A172 (cell line): ENCODE results near the gene RNF115. TPM values are rescaled to one million over a fixed set of nuclear protein-coding genes. Genes with fewer than 3 reads are reported as not detected.
"Not testable (repeated sequence)": the region's sequence is repeated elsewhere in the genome, so short reads cannot be mapped to it uniquely, and the experiment has no call there.

ENCODE experiments used
- DNase-seq: peaks from one replicate; pipeline ENCODE4 v3.0.0-alpha.2; 2015; ENCODE audit warnings: low spot score
- total RNA-seq: library from RNA; depleted of rRNA; stranded (reverse); fragments of >200 nt; shearing (Covaris generic); gene quantifications from 2 replicates; pipeline ENCODE4 v1.2.3, GENCODE V29; 2014

The RNF115 gene
- total RNA-seq, 1 experiment from 2014 or later: 23.1 TPM

GRCh38 chr1:145730467-145730866 lies 93.4 kb downstream of the RNF115 start:
- DNase-seq: no peak

- DNase-seq: no peak
Observed at GRCh38 chr1:145729666-145730436, 94.0 kb downstream of the RNF115 start.

- DNase-seq: no peak
Observed at GRCh38 chr1:145729196-145729595, 94.7 kb downstream of the RNF115 start.

GRCh38 chr1:145726193-145726592 lies 97.7 kb downstream of the RNF115 start:
- not testable (repeated sequence) for DNase-seq

- peak; percentile 66 for DNase-seq
Observed at GRCh38 chr1:145720878-145721671, 102.8 kb downstream of the RNF115 start.

GRCh38 chr1:145720556-145720877 lies 103.4 kb downstream of the RNF115 start:
- DNase-seq: peak; percentile 90

- no peak for DNase-seq
Observed at GRCh38 chr1:145719230-145720079, 104.4 kb downstream of the RNF115 start, which contains the start of gene CD160. TSS of gene CD160 (plus strand) at chr1:145719499. CDS start at chr1:145728328, 8,829 bp downstream.

GRCh38 chr1:145718465-145718864 lies 105.4 kb downstream of the RNF115 start:
- not testable (repeated sequence) for DNase-seq

- DNase-seq: no peak
Observed at GRCh38 chr1:145717833-145718232, 106.1 kb downstream of the RNF115 start.

GRCh38 chr1:145716641-145717345 lies 107.1 kb downstream of the RNF115 start:
- DNase-seq: no peak

GRCh38 chr1:145714524-145715111 lies 109.3 kb downstream of the RNF115 start:
- no peak for DNase-seq

GRCh38 chr1:145711213-145711651 lies 112.7 kb downstream of the RNF115 start:
- peak; percentile 48 for DNase-seq

- DNase-seq: no peak
Observed at GRCh38 chr1:145710291-145711027, 113.4 kb downstream of the RNF115 start.

- DNase-seq: no peak
Observed at GRCh38 chr1:145708063-145708462, 115.8 kb downstream of the RNF115 start.

- DNase-seq: no peak
Observed at GRCh38 chr1:145707183-145707867, 116.6 kb downstream of the RNF115 start, which contains the start of gene PDZK1. TSS of gene PDZK1 (minus strand) at chr1:145707368. CDS start at chr1:145688021, 19,347 bp downstream.

GRCh38 chr1:145706086-145706664 lies 117.7 kb downstream of the RNF115 start:
- DNase-seq: peak; percentile 88

- DNase-seq: no peak
Observed at GRCh38 chr1:145705622-145706021, 118.3 kb downstream of the RNF115 start.

- no peak for DNase-seq
Observed at GRCh38 chr1:145702826-145703225, 121.1 kb downstream of the RNF115 start.

- no peak for DNase-seq
Observed at GRCh38 chr1:145702052-145702451, 121.8 kb downstream of the RNF115 start.
